Stimulated activated CD8-positive, alpha-beta memory T cell treated with anti-CD3 and anti-CD28 coated beads, Interleukin-2, amount 100 ng/mL, for 48 hours (primary cell): ENCODE data around the gene SNRPD3.
"Not testable (repeated sequence)": the region's sequence is repeated elsewhere in the genome, so short reads cannot be mapped to it uniquely, and the experiment has no call there.

Experiments used
- DNase-seq, 2 donors: peaks; one replicate each; pipeline ENCODE4 v3.0.0-alpha.2; 2020; ENCODE audit warnings: low read depth in 2 of 2

SNRPD3 gene

DNA sequence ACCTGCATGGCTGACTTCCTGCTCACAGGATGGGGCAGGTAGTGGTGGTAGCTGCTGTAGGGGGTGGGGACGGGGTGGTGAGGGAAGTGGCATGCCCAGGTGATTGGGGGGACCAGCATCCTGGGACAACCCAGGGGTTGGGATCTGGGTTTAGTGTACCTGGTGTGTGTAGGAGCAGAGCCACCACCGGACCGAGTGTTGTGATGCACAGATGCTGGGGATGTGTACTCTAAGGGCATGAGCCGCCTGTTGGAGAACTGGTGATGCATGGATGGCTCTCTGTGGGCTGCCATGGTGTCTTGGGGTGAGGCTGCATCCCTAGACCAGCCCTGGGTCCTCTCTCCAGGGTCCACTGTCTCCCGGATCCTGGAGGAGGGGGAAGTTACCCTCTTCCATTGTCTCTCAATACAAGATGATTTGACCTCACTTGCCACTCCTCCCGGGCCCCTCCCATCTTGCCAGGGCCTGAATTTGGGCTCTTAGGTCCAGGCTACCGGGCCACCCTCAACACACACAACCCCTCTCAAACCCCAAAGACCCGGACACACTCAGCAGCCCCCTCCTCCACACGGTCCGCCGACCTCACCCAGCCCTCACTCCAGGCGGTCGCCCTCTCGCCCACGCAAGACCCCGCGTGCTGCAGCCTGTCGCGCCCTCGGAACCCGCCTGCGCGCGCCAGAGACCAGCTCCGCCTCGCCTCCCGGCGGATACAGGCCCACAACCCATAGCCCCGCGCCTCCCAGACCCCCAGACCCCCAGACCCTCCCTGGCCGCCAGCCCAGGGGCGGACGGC, 36.5 kb downstream of the SNRPD3 start:
- no peak for DNase-seq

DNA sequence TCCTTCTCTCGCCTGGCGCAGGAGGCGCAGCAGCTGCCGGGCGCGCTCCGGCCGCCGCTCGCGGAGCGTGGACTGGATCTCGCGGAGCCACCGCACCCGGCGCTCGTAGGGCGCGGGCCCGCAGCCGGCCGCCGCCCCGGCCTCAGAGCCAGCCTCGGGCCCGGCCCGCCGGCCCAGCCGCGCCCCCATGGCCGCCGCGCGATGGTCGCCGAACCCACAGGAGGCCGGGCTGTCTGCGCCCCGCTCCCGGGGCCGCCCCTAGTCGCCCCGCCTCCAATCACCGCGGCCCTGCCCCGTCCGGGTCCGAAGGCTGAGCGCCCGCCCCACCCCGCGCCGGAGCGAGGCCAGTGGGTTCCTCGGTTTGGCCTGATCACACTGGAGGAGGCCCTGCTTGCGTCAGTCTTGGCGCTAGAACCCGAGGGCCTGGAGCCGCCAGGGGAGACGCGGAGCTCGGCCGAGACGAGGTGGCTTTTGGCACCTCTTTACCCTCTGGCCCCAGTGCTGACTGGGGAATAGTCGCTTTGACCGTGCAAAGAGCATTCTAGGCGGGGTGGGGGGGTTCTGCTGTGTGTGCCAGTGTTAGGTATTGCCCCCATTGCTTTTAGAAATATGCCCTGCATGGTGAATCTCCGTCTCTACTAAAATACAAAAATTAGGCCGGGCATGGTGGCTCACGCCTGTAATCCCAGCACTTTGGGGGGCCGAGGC, 37.2 kb downstream of the SNRPD3 start, which contains the start of gene LRRC75B:
LRRC75B (minus strand) TSS at position 223 of the 708 bp plus-strand sequence; CDS start at position 189, 34 bp downstream.
- DNase-seq = peak; percentile 44 to 51

DNA sequence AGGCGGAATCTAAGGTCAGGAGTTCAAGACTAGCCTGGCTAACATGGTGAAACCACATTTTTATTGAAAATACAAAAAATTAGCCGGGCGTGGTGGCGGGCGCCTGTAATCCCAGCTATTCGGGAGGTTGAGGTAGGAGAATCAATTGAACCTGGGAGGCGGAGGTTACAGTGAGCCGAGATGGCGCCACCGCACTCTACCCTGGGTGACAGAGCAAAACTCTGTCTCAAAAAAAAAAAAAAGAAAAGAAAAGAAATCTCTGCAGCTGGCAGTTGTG, 37.7 kb downstream of the SNRPD3 start:
- not testable (repeated sequence) for DNase-seq

DNA sequence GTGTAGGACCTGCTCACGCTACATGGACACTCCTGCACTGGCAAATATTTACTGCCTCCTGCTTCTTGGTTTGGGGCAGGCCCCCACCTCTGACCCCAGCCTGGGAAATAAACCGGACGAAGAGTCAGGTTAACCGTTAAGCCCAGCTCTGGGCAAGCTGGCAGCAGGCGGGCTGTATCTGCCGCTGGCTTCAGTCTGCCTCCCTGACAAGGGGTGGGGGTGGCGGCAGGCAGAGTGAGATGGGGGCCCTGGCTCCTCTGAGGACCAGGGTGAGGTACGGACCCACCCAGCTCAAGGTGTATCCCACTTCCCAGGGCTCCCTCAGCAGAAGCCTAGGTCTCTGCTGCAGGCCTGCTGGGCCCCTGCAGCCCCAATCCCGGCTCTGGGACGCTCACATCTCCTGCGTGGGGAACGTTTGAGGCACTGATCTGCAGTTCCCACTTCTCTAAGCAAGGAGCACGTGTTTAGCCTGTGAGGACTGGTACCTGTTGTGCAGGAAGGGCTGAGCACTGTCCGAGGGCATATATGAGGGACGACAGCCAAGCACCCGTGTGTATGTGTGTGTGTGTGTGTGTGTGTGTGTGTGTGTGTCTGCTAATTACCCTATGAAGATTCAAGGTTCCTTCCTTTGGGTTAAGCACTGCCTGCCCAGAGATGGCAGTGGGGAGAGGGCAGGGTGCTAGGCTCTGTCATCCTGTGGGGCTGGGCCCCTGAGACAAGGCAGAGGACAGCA, 38.2 kb downstream of the SNRPD3 start:
- DNase-seq = no peak

DNA sequence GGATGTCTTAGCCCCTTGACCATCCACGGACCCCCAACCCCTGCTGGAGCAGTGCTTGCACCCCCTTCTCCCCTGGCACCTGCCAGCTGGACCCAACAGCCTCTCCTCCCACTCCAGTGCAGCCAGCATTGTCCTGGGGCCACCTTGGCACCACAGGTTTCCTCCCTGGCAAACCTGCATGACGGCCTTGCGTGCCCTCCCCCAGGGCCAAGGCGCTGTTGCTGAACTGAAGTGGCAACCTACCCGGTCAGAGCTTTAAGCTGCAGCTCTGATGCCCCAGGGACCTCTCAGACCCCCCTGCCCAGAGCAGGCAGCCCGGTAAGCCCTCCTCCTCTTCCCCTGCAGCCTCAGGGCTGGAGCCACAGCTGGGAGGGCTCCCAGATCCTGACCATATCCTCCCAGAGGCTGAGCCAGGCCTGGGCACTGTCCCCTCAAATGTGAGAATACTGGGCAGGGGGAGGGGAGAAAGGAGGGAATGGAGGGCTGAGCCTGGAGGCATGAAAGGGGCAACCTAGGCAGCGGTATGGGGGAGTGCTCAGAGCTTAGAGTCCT, 38.8 kb downstream of the SNRPD3 start:
- DNase-seq = no peak

DNA sequence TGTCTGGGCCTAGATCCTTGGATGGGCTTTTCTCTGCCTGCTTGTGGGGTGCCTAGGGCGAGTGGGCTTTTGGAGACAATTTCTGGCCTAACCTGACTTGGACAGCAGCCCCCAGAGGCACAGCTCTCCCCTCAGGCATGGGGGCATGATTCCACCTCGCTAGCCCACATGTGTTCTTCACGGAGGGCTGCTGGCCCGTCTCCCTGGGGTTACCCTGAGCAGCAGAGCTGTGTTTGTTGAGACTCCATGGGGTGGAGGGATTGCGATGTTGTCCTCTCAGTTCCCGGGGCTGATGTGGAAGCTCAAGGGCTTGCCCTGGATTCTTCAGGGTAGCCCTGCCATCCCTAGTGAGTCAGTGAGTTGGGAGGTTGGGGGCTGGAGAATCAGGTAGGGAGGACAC, 39.4 kb downstream of the SNRPD3 start:
- no peak for DNase-seq

DNA sequence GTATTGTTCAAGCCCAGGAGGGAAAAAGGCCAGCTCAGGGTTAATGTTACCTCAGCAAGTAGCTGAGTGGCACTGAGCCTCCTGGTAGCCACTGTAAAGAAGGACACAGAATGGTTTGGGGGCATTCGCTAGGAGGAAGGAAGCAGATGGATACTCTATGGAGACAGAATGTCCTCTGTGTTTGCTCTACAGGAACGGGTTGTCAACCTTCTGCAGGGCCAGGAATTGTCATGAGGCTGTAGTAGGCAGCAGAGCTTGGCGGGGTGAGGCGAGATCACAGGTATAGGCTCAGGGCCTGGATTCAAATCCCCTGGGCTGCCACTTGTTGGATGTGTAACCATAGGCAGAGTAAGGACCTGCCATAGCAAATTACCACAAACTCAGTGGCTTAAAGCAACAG, 40.1 kb downstream of the SNRPD3 start:
- no peak for DNase-seq

DNA sequence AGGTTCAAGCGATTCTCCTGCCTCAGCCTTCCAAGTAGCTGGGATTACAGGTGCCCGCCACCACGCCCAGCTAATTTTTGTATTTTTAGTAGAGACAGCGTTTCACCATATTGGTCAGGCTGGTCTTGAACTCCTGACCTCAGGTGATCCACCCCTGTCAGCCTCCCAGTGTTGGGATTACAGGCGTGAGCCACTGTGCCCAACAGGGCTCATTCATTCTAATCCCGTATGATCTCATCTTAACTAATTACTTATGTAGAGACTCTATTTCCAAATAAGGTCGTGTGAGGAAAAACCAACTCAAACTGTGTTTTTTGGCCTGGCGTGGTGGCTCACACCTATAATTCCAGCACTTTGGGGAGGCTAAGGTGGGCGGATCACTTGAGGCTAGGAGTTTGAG, 41.3 kb downstream of the SNRPD3 start:
- not testable (repeated sequence) for DNase-seq

DNA sequence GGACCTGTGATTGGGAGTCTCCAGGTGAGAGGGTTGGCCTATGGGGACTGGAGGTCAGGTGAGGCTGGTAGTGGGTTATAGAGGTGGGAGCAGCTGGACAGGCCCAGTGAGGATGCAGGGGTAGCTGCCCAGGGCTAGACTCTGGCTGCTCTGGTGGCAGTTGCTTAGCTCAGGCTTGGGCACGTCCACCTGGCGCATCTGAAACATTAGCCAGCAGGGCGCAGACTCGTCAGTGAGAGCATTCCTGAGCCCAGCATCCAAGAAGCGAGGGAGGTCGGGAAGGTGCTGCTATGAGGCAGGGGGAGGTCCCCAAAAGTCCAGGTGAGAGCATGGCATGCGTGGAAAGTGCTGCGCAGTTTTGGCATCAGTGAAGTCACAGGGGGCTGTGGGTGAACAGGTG, 43.7 kb downstream of the SNRPD3 start:
- no peak for DNase-seq

DNA sequence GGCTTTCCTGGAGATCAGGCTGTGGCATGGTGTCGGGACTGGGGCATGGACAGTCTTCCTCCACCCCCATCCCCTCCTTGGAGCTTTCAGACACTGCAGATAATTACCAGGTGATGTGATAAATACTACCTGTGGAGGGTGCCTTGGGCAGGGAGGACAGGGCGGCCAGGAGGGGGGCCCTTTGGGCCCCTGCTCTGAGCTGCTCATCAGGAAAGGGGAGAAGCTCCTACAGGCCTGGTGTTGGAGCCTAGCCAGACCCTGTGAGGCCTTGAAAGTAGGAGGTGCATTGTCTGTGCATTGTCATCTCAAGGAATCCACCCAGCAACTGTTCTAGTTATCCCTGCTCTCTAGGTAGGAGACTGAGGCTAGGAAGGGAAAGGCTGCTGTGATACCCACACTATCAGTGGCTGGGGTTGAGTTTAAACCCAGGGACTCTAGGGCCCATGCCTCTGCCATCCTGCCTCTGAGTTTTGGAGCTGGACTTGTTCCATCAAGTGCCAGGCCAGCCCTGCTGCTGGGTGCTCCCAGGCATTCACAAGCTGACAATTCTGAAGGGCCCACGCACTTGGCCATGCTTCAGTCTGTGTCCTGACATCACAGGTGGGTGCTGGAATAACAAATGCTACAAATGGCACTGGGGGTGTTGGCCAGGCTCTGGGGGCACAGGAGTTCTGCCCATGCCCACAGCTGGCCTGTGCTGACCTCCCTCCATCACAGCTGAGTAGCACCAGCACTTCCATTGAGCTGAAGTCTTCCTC, 44.3 kb downstream of the SNRPD3 start:
- DNase-seq = not testable (repeated sequence)

DNA sequence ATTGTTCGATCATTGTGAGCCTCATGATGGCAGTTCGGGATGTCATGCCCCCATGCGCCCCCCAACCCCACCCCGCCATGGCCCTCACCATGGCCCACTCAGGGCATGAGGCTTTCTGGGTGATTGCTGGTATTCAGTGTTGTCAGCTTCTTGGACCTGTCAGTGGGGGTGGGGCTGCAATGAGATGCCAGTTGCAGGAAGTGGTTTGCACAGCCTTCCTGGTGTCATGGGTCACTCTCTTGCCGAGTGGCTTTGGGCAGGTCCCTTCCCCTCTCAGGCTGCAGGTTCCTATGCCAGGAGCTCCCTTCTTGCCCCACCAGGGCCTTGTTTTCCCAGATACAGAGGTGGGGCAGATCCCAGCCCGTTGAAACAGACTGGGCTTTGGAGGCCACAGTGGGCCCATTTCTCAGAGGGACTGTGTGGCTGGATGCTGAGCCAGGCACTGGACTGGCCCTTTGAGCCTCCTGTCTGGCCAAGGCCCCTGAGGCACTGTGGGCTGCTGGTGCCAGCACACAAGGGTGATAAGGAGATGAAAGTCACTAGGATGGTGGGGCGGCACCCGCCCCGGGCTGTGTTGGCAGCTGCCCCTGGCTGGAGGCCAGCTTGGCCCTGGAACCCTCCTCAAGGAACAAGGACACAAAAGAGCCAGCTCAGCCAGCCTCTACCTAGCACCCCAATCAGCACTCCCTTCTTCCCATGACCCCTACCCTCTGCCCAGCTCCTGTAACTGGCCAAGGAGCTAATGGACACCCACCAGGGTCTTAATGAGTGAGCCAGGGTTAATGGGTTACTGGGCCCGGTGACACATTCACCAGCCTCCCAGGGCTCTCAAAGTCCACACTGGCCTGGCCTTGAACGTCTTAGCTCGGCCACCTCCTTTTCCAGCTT, 45.7 kb downstream of the SNRPD3 start:
- no peak for DNase-seq

DNA sequence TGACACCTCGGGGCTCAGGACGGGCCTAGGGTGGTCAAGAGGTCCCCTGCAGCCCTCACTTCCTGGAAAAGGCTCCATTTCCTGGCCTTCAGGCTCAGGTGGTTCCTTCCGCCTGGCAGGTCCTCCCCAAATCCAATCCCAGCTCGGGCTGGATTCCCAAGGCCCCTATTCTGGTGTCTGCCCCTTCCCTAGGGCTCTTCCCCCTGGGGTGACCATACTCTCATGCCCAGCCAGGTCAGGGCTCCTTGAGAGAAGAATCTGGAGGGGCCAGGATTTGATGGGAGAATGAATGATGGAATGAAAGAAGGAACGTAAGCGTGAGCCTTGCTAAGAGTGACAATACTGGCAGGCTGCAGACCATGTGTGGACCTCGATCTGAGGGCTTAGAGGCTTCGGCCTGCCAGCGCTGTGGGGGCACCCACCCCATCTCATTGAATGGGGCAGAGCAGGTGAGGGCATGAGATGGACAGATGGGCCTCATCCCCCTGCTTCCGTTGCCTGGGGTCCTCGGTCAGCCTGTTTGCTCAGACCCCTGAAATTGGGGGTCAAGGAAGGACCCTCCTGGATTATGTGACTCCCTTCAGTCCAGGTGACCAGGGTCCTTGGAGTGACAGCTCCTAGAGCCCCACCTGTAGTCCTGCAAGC, 46.4 kb downstream of the SNRPD3 start:
- not testable (repeated sequence) for DNase-seq

DNA sequence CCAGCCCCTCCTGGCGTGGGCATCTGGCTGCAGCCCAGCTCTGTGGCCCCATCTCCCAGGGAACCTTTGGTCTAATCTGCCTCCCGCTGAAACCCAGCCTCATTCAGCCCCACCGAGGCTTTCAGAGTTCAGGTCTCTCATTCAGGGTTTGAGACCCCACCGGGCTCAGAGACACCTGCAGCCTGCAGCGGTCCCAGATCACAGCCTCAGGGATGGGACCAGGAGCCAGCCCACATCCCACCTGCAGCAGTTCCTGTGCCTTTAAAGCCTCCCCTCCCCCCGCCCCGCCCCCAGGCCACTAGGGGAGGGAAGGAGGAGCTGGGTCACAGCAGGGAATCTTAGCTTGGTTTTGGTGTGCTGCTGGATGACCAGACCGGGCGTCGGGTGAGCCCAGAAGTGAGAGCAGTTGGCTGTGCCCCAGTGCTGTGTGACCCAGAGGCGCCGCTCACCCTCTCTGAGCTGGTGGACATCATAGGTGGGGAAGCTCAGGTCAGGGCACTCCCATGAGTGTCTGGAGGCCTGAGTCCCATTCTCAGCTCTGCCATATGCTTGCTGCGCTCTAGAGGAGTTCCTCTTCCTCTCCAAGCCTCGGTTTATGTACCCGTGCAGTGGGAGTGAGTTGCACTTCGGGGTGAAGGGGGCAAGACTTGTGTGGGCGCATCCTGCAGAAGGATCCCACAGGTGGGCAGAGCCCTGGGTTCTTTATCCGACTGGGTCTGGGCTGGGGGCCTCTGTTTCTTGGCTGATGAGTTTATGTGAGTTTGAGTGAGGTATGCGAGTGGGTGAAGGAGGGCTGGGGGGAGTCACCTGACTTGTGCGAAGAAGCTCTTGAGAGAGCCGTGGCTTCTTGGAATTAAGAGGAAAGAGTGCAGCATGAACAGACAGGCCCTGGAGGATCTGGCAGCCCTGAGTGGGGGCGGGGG, 47.3 kb downstream of the SNRPD3 start, which contains the start of gene GGT1:
GGT1 (plus strand) TSS at position 347 of the 923 bp plus-strand sequence. CDS start 7,889 bp downstream, outside the sequence.
- not testable (repeated sequence) for DNase-seq

DNA sequence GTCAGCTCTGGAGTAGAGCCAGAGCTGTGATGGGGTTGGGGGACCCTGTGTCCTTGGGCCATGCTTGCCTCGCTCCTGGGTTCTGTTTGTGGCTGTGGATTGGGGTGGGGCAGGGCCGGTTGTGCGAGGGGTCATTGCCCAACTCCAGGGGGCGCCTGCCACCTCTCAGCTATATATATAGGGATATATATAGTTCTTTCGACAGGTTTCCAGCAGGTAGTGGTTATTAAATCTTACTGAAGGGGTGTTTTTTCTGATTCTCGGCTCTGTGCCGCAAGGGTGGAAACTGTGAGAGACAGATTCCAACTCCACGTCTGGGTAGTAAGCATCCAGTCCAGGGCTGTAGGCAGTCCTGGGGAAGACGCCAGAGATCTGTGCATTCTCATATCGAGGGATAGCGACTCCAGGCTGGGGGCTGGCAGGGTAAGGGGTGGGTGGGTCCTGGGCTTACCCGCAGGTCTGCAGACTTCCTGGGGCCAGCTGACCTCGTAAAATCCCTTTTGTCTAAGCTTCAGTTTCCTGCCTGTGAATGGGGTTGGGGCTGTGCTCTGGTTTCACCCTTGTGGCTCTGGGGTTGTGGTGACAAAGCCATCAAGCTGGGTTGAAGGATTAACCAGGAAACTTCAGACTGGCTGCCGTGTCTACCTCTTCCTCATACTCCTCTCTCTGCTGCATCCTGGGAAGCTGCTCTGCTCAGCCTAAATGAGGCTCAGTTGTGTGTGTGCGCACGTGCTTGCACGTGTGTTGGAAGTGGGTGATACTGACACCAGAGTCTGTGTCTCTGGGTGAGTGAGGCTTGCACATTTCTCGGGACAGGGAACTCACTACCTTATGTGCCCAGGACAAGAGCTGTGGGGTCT, 48.2 kb downstream of the SNRPD3 start:
- DNase-seq = not testable (repeated sequence)

DNA sequence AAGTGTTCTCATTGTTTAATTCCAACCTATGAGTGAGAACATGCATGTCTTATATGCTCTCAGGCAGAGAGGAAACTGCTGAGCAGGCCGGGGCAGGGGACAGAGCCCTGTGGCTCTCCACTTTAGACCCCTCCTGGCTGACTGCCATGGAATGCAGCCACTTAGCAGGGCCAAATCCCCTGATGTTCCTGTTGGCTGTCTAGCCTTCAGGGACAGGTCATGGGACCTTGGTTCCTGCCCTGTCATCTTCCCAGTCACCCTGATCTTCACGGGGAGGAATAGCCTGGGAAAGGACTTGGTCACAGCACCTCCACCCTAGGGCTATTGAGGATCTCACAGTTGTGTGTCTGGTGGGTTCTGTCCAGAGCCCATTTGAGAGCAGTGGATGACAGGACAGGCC, 50.5 kb downstream of the SNRPD3 start:
- DNase-seq = not testable (repeated sequence)

DNA sequence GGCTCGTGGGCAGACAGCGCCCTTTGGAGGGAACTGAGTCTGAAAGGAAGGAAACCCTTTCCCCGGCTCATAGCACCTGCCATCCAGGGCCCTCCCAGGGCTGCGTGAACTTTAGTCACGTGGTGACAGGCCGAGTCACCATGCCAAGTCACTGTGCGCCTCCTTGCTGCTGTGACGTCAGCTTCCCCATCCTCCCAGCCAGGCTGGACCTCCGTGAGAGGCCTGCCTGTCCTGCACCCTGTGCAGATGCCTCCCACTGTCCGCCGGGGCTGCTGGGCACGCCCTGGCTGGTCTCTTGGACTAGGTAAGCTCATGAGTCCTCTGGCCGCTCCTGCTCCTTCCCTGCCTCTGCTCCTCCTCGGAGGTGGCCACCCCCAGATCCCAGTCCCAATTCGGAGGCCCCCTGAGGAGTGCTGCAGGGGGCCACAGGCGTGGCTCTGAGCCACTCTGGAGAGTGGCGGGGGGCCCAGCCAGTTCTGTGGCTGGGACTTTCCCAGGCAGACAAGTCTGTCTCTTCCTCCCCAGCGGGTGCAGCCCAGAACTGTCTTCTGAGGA, 51.7 kb downstream of the SNRPD3 start:
- peak in 1 of 2 donors; percentile 42 for DNase-seq

DNA sequence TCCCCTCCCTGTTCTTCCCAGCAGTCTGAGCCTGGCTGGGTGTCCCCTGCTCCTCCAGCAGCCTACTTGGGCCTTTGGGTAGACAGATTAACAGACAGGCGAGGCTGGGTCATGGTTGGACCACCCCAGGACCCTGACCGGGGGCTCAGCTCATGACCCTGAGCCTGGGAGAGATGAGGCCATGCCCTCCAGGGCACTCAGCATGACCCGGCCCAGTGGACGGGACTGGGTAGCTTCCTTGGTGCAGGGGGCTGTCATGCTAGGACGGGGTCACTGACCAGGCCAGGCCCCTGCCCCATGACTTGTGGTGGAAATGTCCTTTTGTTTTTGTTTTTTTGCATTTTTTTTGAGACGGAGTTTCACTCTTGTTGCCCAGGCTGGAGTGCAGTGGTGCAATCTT, 52.5 kb downstream of the SNRPD3 start:
- DNase-seq = not testable (repeated sequence)
